ENCODE measurements around the gene USP17L15. TPM values are rescaled to one million over a fixed set of nuclear protein-coding genes. Genes with fewer than 3 reads are reported as not detected.

The USP17L15 gene, protein sequence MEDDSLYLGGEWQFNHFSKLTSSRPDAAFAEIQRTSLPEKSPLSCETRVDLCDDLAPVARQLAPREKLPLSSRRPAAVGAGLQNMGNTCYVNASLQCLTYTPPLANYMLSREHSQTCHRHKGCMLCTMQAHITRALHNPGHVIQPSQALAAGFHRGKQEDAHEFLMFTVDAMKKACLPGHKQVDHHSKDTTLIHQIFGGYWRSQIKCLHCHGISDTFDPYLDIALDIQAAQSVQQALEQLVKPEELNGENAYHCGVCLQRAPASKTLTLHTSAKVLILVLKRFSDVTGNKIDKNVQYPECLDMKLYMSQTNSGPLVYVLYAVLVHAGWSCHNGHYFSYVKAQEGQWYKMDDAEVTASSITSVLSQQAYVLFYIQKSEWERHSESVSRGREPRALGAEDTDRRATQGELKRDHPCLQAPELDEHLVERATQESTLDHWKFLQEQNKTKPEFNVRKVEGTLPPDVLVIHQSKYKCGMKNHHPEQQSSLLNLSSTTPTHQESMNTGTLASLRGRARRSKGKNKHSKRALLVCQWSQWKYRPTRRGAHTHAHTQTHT
- total RNA-seq = not detected in 2 replicates

DNA sequence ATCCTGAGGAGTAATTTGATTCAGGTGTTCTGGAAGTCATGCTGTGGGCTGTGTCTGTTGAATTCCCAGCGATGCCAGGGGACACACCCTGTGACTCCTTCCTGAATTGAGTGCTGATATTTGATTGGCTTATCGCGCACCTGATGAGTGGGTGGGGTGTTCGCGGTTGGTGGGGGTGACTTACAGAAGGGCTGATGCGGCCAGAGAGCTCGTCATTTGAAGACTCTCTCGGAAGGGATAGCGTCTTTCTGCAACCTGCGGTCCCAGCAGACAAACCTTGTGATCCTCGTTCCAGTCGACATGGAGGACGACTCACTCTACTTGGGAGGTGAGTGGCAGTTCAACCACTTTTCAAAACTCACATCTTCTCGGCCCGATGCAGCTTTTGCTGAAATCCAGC, at the start of gene USP17L15:
USP17L15 (plus strand) TSS at position 301 of the 400 bp plus-strand sequence; CDS start at position 301, 0 bp downstream.

DNA sequence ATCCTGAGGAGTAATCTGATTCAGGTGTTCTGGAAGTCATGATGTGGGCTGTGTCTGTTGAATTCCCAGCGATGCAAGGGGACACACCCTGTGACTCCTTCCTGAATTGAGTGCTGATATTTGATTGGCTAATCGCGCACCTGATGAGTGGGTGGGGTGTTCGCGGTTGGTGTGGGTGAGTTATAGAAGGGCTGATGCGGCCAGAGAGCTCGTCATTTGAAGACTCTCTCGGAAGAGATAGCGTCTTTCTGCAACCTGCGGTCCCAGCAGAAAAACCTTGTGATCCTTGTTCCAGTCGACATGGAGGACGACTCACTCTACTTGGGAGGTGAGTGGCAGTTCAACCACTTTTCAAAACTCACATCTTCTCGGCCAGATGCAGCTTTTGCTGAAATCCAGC, 23.8 kb upstream of the USP17L15 start, which contains the start of gene USP17L10:
USP17L10 (plus strand) TSS at position 301 of the 400 bp plus-strand sequence; CDS start at position 301, 0 bp downstream.

DNA sequence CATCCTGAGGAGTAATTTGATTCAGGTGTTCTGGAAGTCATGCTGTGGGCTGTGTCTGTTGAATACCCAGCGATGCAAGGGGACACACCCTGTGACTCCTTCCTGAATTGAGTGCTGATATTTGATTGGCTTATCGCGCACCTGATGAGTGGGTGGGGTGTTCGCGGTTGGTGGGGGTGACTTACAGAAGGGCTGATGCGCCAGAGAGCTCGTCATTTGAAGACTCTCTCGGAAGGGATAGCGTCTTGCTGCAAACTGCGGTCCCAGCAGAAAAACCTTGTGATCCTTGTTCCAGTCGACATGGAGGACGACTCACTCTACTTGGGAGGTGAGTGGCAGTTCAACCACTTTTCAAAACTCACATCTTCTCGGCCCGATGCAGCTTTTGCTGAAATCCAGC, 19.1 kb upstream of the USP17L15 start, which contains the start of gene USP17L11:
USP17L11 (plus strand) TSS at position 301 of the 400 bp plus-strand sequence; CDS start at position 301, 0 bp downstream.

DNA sequence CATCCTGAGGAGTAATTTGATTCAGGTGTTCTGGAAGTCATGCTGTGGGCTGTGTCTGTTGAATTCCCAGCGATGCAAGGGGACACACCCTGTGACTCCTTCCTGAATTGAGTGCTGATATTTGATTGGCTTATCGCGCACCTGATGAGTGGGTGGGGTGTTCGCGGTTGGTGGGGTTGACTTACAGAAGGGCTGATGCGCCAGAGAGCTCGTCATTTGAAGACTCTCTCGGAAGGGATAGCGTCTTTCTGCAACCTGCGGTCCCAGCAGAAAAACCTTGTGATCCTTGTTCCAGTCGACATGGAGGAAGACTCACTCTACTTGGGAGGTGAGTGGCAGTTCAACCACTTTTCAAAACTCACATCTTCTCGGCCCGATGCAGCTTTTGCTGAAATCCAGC, 14.3 kb upstream of the USP17L15 start, which contains the start of gene USP17L12:
USP17L12 (plus strand) TSS at position 301 of the 400 bp plus-strand sequence; CDS start at position 301, 0 bp downstream.

DNA sequence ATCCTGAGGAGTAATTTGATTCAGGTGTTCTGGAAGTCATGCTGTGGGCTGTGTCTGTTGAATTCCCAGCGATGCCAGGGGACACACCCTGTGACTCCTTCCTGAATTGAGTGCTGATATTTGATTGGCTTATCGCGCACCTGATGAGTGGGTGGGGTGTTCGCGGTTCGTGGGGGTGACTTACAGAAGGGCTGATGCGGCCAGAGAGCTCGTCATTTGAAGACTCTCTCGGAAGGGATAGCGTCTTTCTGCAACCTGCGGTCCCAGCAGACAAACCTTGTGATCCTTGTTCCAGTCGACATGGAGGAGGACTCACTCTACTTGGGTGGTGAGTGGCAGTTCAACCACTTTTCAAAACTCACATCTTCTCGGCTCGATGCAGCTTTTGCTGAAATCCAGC, 9.6 kb upstream of the USP17L15 start, which contains the start of gene USP17L13:
USP17L13 (plus strand) TSS at position 301 of the 400 bp plus-strand sequence; CDS start at position 301, 0 bp downstream.

DNA sequence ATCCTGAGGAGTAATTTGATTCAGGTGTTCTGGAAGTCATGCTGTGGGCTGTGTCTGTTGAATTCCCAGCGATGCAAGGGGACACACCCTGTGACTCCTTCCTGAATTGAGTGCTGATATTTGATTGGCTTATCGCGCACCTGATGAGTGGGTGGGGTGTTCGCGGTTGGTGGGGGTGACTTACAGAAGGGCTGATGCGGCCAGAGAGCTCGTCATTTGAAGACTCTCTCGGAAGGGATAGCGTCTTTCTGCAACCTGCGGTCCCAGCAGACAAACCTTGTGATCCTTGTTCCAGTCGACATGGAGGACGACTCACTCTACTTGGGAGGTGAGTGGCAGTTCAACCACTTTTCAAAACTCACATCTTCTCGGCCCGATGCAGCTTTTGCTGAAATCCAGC, 9.4 kb downstream of the USP17L15 start, which contains the start of gene USP17L17:
USP17L17 (plus strand) TSS at position 301 of the 400 bp plus-strand sequence; CDS start at position 301, 0 bp downstream.

DNA sequence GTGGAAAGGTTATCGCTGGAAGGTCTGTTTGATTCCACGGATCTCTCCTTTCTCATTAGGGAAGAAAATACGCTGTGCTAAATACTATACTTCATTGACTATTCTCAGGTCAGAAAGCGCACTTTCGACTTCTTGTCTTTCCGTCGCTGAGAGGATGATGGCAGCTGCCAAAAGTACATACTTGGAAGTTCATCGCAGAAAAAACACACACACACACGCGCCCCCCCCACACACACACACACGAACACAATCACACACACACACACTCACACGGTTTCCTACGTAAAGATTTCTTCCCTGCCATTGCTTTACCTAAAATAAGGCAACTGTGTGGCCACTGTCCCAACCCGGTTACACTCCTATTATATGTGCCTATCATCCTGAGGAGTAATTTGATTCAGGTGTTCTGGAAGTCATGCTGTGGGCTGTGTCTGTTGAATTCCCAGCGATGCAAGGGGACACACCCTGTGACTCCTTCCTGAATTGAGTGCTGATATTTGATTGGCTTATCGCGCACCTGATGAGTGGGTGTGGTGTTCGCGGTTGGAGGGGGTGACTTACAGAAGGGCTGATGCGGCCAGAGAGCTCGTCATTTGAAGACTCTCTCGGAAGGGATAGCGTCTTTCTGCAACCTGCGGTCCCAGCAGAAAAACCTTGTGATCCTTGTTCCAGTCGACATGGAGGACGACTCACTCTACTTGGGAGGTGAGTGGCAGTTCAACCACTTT, 13.9 kb downstream of the USP17L15 start, which contains the start of gene USP17L18:
USP17L18 (plus strand) TSS at position 678 of the 728 bp plus-strand sequence; CDS start at position 678, 0 bp downstream.

DNA sequence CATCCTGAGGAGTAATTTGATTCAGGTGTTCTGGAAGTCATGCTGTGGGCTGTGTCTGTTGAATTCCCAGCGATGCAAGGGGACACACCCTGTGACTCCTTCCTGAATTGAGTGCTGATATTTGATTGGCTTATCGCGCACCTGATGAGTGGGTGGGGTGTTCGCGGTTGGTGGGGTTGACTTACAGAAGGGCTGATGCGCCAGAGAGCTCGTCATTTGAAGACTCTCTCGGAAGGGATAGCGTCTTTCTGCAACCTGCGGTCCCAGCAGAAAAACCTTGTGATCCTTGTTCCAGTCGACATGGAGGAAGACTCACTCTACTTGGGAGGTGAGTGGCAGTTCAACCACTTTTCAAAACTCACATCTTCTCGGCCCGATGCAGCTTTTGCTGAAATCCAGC, 18.9 kb downstream of the USP17L15 start, which contains the start of gene USP17L19:
USP17L19 (plus strand) TSS at position 301 of the 400 bp plus-strand sequence; CDS start at position 301, 0 bp downstream.

DNA sequence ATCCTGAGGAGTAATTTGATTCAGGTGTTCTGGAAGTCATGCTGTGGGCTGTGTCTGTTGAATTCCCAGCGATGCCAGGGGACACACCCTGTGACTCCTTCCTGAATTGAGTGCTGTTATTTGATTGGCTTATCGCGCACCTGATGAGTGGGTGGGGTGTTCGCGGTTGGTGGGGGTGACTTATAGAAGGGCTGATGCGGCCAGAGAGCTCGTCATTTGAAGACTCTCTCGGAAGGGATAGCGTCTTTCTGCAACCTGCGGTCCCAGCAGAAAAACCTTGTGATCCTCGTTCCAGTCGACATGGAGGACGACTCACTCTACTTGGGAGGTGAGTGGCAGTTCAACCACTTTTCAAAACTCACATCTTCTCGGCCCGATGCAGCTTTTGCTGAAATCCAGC, 23.6 kb downstream of the USP17L15 start, which contains the start of gene USP17L20:
USP17L20 (plus strand) TSS at position 301 of the 400 bp plus-strand sequence; CDS start at position 301, 0 bp downstream.

DNA sequence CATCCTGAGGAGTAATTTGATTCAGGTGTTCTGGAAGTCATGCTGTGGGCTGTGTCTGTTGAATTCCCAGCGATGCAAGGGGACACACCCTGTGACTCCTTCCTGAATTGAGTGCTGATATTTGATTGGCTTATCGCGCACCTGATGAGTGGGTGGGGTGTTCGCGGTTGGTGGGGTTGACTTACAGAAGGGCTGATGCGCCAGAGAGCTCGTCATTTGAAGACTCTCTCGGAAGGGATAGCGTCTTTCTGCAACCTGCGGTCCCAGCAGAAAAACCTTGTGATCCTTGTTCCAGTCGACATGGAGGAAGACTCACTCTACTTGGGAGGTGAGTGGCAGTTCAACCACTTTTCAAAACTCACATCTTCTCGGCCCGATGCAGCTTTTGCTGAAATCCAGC, 28.4 kb downstream of the USP17L15 start, which contains the start of gene USP17L21:
USP17L21 (plus strand) TSS at position 301 of the 400 bp plus-strand sequence; CDS start at position 301, 0 bp downstream.

DNA sequence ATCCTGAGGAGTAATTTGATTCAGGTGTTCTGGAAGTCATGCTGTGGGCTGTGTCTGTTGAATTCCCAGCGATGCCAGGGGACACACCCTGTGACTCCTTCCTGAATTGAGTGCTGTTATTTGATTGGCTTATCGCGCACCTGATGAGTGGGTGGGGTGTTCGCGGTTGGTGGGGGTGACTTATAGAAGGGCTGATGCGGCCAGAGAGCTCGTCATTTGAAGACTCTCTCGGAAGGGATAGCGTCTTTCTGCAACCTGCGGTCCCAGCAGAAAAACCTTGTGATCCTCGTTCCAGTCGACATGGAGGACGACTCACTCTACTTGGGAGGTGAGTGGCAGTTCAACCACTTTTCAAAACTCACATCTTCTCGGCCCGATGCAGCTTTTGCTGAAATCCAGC, 33.1 kb downstream of the USP17L15 start, which contains the start of gene USP17L22:
USP17L22 (plus strand) TSS at position 301 of the 400 bp plus-strand sequence; CDS start at position 301, 0 bp downstream.

Other genes starting within 250 kb of the USP17L15 start
- gene FAM90A26, start 64.0 kb upstream of the USP17L15 start, total RNA-seq = not detected in 2 replicates
- gene USP17L10, start 23.7 kb upstream of the USP17L15 start, total RNA-seq = not detected in 2 replicates
- under 0.01 TPM in 1 of 2 replicates, not detected in the other for gene USP17L11, start 19.0 kb upstream of the USP17L15 start, total RNA-seq
- gene USP17L12, start 14.2 kb upstream of the USP17L15 start, total RNA-seq = not detected in 2 replicates
- gene USP17L13, start 9.5 kb upstream of the USP17L15 start, total RNA-seq = not detected in 2 replicates
- gene USP17L17, start 9.5 kb downstream of the USP17L15 start, total RNA-seq = not detected in 2 replicates
- gene USP17L18, start 14.2 kb downstream of the USP17L15 start, total RNA-seq = not detected in 2 replicates
- not detected in 2 replicates for gene USP17L19, start 19.0 kb downstream of the USP17L15 start, total RNA-seq
- not detected in 2 replicates for gene USP17L20, start 23.7 kb downstream of the USP17L15 start, total RNA-seq
- not detected in 2 replicates for gene USP17L21, start 28.5 kb downstream of the USP17L15 start, total RNA-seq
- gene USP17L22, start 33.2 kb downstream of the USP17L15 start, total RNA-seq = not detected in 2 replicates
- gene USP17L24, start 90.8 kb downstream of the USP17L15 start, total RNA-seq = not detected in 2 replicates
- not detected in 2 replicates for gene USP17L25, start 95.5 kb downstream of the USP17L15 start, total RNA-seq
- not detected in 2 replicates for gene USP17L26, start 100.3 kb downstream of the USP17L15 start, total RNA-seq
- gene USP17L5, start 105.0 kb downstream of the USP17L15 start, total RNA-seq = not detected in 2 replicates
- not detected in 2 replicates for gene USP17L27, start 109.8 kb downstream of the USP17L15 start, total RNA-seq
- not detected in 2 replicates for gene USP17L28, start 114.5 kb downstream of the USP17L15 start, total RNA-seq
- gene USP17L29, start 119.3 kb downstream of the USP17L15 start, total RNA-seq = not detected in 2 replicates
- not detected in 2 replicates for gene USP17L30, start 128.7 kb downstream of the USP17L15 start, total RNA-seq
- not detected in 2 replicates for gene DEFB131A, start 210.0 kb downstream of the USP17L15 start, total RNA-seq